ENCODE data around the gene DTX1. TPM values are rescaled to one million over a fixed set of nuclear protein-coding genes. Genes with fewer than 3 reads are reported as not detected.

DTX1 gene
- total RNA-seq, 1 donor from 2014 or later: 1.8 TPM

- no peak for DNase-seq (ENCODE audit: low spot score, unreplicated experiment)
- no peak for TF ChIP-seq CTCF (IDR thresholded peaks at IDR 0.05; ENCODE audit: unreplicated experiment)
- Mint-ChIP-seq H3K4me3 (ENCODE audit: low read depth) (no peak overlapping the region), H3K36me3 (ENCODE audit: insufficient read depth) (no peaks in the 10 kb centered on the region), H3K4me1 (ENCODE audit: low read depth) (peaks cover 2% of the 10 kb centered on the region), H3K27ac (no peak overlapping the region), H3K9me3 (ENCODE audit: low read depth) (no peaks in the 10 kb centered on the region), H3K27me3 (peaks cover 23% of the 10 kb centered on the region)
These were observed 40.3 kb downstream of the DTX1 start for GRCh38 chr12:113096675-113097461.

DNA sequence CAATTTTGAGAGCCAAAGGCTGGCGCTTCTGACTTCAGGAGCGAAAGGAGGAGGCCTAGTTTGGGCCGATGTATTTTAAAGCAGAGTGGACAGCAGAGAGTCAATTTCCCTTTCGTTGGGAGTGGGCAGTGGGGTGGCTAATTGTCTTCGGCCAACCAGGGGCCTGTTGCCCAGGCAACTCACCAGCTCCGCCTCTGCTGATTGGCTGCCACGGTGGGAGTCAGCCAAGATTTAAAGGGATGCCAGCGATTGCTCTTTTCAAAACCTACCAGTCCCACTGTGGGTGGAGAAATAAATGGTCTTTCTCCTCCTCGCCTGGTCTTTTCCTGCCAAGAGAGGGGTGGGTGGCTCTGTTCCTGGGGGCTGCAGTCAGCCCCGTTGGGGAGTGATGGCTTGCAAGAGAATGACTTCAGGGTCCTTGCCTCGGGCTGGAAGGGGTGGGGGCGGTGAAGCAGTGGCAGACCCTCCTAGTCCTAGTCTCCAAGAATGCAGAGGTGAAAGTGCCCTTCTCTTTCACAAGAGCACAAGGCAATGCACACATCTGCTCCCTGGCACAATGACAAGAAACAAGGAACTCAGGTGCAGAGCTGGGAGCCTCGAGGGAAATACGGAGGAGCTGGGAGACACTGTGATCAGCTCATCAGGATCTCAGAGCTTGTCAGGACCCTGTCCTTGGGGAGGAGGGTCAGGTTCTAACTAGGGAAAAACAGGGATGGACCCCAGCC is 41.3 kb downstream of the DTX1 start:
- no peaks in the 10 kb centered on the region for H3K4me1 Mint-ChIP-seq (ENCODE audit: low read depth)
- no peak for DNase-seq (ENCODE audit: low spot score, unreplicated experiment)
- H3K36me3 Mint-ChIP-seq (ENCODE audit: insufficient read depth): no peaks in the 10 kb centered on the region
- H3K27ac Mint-ChIP-seq: no peak overlapping the region
- H3K27me3 Mint-ChIP-seq: peaks cover 16% of the 10 kb centered on the region
- H3K9me3 Mint-ChIP-seq (ENCODE audit: low read depth): no peaks in the 10 kb centered on the region
- no peak for TF ChIP-seq CTCF (IDR thresholded peaks at IDR 0.05; ENCODE audit: unreplicated experiment)
- no peak overlapping the region for H3K4me3 Mint-ChIP-seq (ENCODE audit: low read depth)

DNA sequence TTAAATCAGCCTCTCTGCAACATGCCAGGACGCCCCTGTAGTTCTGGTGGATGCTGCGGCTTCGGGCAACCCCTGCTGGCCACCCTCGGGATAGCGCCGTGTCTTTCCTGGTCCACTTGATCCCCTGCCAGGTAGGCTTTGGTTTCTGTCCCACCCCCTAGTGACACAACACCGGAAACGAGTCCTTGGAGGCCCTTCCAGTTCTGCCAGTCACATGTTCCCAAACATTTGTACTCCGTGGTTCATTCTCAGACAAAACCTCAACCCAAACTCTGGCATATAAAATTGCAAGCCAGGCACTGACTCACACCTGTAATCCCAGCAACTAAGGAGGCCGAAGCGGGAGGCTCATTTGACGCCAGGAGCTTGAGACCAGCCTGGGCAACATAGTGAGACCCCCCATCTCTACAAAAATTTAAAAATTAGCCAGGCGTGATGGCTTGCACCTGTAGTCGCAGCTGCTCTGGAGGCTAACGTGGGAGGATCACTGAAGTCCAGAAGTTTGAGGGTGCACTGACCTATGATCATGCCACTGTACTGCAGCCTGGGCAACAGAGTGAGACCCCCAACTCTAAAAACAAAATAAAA is 42.0 kb downstream of the DTX1 start:
- Mint-ChIP-seq H3K36me3 (ENCODE audit: insufficient read depth) (no peaks in the 10 kb centered on the region), H3K9me3 (ENCODE audit: low read depth) (no peaks in the 10 kb centered on the region), H3K27me3 (peaks cover 15% of the 10 kb centered on the region), H3K4me1 (ENCODE audit: low read depth) (no peaks in the 10 kb centered on the region), H3K27ac (no peak overlapping the region), H3K4me3 (ENCODE audit: low read depth) (no peak overlapping the region)
- TF ChIP-seq CTCF (IDR thresholded peaks at IDR 0.05; ENCODE audit: unreplicated experiment): peak; percentile 84
- peak; percentile 71 for DNase-seq (ENCODE audit: low spot score, unreplicated experiment)

DNA sequence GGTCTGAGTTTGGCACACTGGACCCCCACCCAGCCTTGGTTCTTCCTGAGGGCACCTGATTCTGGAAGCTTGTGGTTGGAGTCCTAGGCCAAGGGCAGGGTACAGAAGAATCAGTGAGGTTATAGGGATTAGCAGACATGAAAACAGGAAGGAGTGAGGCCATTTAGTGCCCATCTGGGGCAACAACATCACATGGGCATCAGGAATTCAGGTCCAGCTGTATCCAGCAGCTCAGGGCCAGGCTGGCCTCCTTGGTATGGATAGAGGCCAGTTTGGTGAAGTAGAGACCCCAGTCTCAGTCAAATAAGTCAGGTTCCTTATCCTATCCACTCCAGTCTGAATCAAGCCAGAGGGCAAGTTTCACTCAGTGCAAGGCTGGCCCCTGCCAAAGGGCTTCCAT is 42.8 kb downstream of the DTX1 start:
- H3K27ac Mint-ChIP-seq: no peak overlapping the region
- no peaks in the 10 kb centered on the region for H3K4me1 Mint-ChIP-seq (ENCODE audit: low read depth)
- no peaks in the 10 kb centered on the region for H3K36me3 Mint-ChIP-seq (ENCODE audit: insufficient read depth)
- no peak for TF ChIP-seq CTCF (IDR thresholded peaks at IDR 0.05; ENCODE audit: unreplicated experiment)
- H3K4me3 Mint-ChIP-seq (ENCODE audit: low read depth): no peak overlapping the region
- peaks cover 7% of the 10 kb centered on the region for H3K27me3 Mint-ChIP-seq
- DNase-seq (ENCODE audit: low spot score, unreplicated experiment): no peak
- H3K9me3 Mint-ChIP-seq (ENCODE audit: low read depth): no peaks in the 10 kb centered on the region

- DNase-seq (ENCODE audit: low spot score, unreplicated experiment): no peak
- no peak for TF ChIP-seq CTCF (IDR thresholded peaks at IDR 0.05; ENCODE audit: unreplicated experiment)
- Mint-ChIP-seq H3K27me3 (peaks cover 10% of the 10 kb centered on the region), H3K27ac (no peak overlapping the region), H3K4me3 (ENCODE audit: low read depth) (no peak overlapping the region), H3K36me3 (ENCODE audit: insufficient read depth) (no peaks in the 10 kb centered on the region), H3K4me1 (ENCODE audit: low read depth) (no peaks in the 10 kb centered on the region), H3K9me3 (ENCODE audit: low read depth) (no peaks in the 10 kb centered on the region)
These were observed 43.2 kb downstream of the DTX1 start for GRCh38 chr12:113099764-113100163.

Data from progenitor cell of endocrine pancreas (in vitro differentiated cells).